ENCODE data around the gene S100PBP.
"Not testable (repeated sequence)": the region's sequence is repeated elsewhere in the genome, so short reads cannot be mapped to it uniquely, and the experiment has no call there.

Gene S100PBP

DNA sequence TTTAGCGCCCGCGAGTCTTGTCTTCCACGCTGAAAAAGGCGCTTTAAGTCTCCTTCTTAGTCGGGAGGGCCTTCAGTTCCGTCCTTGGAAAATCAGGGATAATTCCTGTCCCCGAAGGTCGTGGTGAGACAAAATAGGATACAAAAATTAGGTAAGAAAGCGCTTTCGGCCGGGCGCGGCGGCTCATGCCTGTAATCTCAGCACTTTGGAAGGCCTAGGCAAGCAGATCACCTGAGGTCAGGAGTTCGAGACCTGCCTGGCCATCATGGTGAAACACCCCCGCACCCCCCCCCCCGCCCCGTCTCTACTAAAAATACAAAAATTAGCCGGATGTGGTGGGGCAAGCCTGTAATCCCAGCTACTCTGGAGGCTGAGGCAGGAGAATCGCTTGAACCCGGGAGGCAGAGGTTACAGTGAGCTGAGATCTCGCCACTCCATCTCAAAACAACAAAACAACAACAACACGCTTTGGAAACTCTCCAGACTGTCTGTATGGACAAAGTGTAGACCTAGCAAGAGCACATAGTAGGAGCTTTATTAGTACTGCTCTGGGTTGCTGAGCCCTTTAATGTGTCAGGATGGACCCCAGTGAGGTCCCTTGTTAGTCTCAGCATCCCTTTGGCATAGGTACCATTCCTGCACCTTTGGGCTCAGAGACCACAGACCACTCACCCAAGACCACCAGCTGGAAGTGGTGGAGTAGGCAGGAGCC is 84.5 kb downstream of the S100PBP start:
- DNase-seq, result no peak

DNA sequence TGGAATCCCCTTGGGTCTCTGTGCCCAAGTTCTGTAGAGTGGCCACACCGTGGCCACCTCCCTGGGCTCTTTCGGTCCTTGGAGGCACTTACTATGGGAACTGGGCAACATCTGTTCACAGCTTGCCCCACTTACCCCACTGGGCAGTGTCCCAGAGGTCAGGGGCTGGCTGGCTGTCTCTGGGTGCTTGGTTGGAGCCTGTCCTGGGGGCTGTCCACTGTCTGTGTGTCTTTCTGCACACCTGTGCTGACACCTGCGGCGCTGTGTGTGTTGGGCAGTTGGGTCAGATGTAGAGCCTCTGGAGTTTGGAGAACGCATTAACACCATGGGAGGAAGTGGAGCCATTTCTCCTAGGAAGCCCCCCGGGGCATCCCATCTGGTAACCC is 85.1 kb downstream of the S100PBP start:
- no peak for DNase-seq

DNA sequence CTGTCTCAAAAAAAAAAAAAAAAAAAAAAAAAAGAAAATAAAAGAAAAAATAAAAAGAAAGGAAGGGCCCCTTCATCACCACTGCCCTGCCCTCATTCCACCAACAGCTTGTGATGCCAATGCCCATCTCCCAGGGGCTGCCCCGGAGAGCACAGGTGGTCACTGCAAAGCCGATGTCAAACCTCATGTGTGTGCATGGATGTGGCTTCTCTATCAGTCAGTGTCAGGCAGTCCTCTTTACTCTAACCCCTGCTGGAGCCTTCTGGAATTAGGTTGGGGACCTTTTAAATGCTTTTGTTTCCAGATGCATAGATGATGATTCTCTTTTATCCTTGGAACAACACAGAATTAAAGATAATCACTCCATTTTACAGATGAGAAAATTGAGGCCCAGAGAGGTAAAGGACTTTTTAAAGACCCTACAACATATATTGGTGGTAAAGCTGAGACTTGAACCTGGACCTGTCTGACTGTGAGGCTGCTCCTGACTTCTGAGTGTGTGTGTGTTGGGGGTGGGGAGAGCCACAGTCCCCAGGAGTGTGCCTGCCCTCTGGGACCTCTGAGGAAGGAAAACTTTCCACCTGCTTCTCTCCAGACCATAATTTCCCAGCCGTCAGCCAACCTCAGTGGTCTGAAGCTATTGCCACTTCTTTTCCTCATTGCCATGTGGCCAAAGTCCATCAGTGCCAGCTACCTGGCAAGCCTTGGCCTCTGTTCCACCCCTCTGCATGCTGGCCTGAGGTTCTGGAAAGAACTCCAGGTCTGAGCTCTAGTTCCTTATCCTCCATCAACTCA is 86.7 kb downstream of the S100PBP start:
- DNase-seq, result no peak

DNA sequence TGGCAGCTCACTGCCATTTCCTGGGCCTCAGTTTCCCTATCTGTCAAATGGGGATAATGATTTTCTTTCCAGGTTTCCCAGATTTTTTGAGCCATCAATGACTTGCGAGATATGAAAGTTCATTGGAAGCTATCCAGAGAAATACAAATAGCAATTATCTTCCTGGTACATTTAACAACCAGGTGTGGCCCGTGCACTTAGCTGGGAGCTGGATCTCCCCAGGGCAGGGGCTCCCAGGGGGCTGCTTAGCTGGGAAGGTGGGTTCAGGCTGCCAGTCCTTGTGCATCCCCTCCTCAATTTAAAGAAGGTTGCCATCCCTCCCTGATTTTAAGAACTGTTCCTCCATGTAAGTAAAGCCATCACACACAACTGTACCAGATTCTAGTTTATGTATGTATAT is 87.3 kb downstream of the S100PBP start:
- DNase-seq, result no peak

DNA sequence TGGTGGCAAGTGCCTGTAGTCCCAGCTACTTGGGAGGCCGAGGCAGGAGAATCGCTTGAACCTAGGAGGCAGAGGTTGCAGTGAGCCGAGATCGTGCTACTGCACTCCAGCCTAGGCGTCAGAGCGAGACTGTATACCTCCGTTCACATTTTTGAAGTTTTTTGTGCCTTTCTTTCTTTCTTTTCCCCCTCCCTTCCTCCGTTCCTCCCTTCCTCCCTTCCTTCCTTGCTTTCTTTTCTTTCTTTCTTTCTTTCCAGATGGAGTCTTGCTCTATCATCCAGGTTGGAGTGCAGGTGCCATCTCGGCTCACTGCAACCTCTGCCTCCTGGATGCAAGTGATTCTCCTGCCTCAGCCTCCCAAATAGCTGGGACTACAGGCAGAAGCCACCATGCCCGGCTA is 88.1 kb downstream of the S100PBP start:
- DNase-seq, result not testable (repeated sequence)

DNA sequence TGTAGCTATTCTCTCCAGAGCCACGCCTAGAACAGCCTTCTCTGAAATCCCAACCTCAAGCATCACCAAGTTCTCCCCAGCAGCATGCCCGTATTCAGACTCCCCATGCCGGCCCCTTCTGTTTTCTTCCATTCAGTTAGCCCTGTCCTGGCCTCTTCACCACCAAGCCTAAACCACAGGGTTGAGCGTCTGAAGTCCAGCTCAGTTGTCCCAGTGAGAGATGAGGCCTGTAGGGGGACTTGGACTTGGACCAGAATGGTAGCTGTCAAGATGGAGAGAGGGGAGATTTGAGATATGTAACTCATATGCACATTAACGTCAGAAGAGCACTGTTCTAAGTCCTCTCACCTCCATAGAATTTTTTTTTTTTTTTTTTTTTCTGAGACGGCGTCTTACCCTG is 89.2 kb downstream of the S100PBP start:
- DNase-seq, result no peak

DNA sequence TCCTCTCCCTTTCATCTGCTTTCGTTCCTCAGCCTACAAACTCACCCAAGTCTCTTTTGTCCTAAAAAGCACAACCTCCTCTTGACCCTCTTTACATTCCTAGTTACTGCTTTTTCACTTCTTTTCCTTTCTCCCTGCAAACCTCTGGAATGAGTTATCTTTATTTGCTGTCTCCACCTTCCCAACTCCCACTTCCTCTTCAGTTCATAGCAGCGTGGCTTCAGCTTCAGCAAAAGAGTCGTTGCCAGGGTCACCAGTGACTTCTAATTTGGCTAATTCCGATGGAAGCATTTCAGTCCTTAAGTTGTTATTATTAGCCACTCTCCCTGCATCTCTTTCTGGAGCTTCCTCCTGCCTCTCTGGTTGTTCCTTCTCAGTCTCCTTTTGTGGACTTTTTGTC is 90.0 kb downstream of the S100PBP start:
- peak; percentile 31 for DNase-seq
